ENCODE results near the gene ZNF841. TPM values are rescaled to one million over a fixed set of nuclear protein-coding genes. Genes with fewer than 3 reads are reported as not detected.
A peak's percentile ranks its signal among the peaks of the same experiment; 100 is the strongest.

ZNF841 gene
- total and polyA plus RNA-seq, 9 of the 15 experiments (the other 6 are each of a cell fraction or from before 2014, with no cell fraction given): 3.1 to 17.1 (median 11.0) TPM

GRCh38 chr19:52048555-52049501 lies 46.7 kb downstream of the ZNF841 start, which contains the start of gene ZNF432 (continued):
- TF ChIP-seq TEAD4 (IDR thresholded peaks at IDR 0.05; ENCODE audit: low read length) (peak; percentile 16; the same call in 1 of the 2 replicates), TEAD4 (CRISPR knock-in tag; IDR thresholded peaks at IDR 0.05; ENCODE audit: borderline replicate concordance) (no peak), NFIX (CRISPR knock-in tag; IDR thresholded peaks at IDR 0.05; ENCODE audit: low read depth) (no peak), SUPT5H (IDR thresholded peaks at IDR 0.05) (peak; percentile 77), ARID1B (IDR thresholded peaks at IDR 0.05) (no peak; the same call in none of the 2 replicates), KAT8 (IDR thresholded peaks at IDR 0.05; ENCODE audit: low read depth) (peak; percentile 55; the same call in 1 of the 2 replicates), GABPB1 (CRISPR knock-in tag; IDR thresholded peaks at IDR 0.05) (peak; percentile 66), PURB (CRISPR knock-in tag; IDR thresholded peaks at IDR 0.05; ENCODE audit: low read depth) (no peak), ZNF133 (CRISPR knock-in tag; IDR thresholded peaks at IDR 0.05) (no peak), SREBF2 (CRISPR knock-in tag; IDR thresholded peaks at IDR 0.05) (no peak), MBD2 (IDR thresholded peaks at IDR 0.05; ENCODE audit: borderline replicate concordance, low read depth) (0 out of 2 replicates have a peak, but pooled peaks have one; percentile 48), E4F1 (CRISPR knock-in tag; IDR thresholded peaks at IDR 0.05; ENCODE audit: borderline replicate concordance) (peak; percentile 86), CLOCK (CRISPR knock-in tag; IDR thresholded peaks at IDR 0.05; ENCODE audit: borderline replicate concordance) (no peak), FOSL1 (tag; conservative IDR thresholded peaks at IDR 0.05) (peak; percentile 46), ILF3 (IDR thresholded peaks at IDR 0.05; ENCODE audit: borderline replicate concordance) (no peak), NFRKB (IDR thresholded peaks at IDR 0.05; ENCODE audit: low read depth) (peak; percentile 83; the same call in 1 of the 2 replicates), SMC3 (conservative IDR thresholded peaks at IDR 0.05; ENCODE audit: insufficient read depth, low read depth, low read length) (no peak), SMARCA5 (IDR thresholded peaks at IDR 0.05) (no peak), MAX (CRISPR knock-in tag; IDR thresholded peaks at IDR 0.05) (peak; percentile 31; the same call in 1 of the 2 replicates)
